ENCODE data around the gene HES7. TPM values are rescaled to one million over a fixed set of nuclear protein-coding genes. Genes with fewer than 3 reads are reported as not detected.
"Not testable (repeated sequence)": the region's sequence is repeated elsewhere in the genome, so short reads cannot be mapped to it uniquely, and the experiment has no call there.

HES7 gene
- total RNA-seq, 2 donors from 2014 or later: 0.34 TPM; not detected in 1

DNA sequence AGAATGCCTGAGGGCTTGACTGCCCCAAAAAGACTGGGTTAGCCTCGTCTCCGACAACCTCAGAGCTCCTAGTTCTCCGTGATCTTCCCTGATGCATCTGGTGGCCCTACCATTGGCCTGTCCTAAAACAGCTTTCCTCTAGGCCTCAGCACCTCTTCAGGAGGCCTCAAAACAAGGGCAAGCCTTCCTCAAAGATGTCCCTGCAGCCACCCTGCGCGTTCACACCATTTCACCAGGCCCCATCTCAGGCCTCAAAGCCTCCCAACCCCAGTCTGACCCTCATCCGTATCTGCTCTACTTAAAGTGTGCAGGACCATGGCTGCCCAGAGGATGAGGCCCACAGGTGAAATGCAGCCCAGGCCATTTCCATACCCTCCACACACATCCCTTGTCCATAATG is 13.0 kb downstream of the HES7 start:
- WGBS: 97% methylated on average over 6 of the region's 6 CpGs
- Histone ChIP-seq H3K4me3 (no peak overlapping the region), H3K27me3 (replicated peaks; ENCODE audit: insufficient read depth) (no peaks in the 10 kb centered on the region), H3K4me1 (replicated peaks) (no peaks in the 10 kb centered on the region), H3K36me3 (no peaks in the 10 kb centered on the region), H3K27ac (no peak overlapping the region), H3K9me3 (no peaks in the 10 kb centered on the region)
- DNase-seq (ENCODE audit: low spot score): no peak
- intact Hi-C loops (cut with DNase I): no loop called here
- TF ChIP-seq POLR2AphosphoS5 (IDR thresholded peaks at IDR 0.05) (no peak), POLR2A (IDR thresholded peaks at IDR 0.05) (no peak)
- TF ChIP-seq, protein P1, sequence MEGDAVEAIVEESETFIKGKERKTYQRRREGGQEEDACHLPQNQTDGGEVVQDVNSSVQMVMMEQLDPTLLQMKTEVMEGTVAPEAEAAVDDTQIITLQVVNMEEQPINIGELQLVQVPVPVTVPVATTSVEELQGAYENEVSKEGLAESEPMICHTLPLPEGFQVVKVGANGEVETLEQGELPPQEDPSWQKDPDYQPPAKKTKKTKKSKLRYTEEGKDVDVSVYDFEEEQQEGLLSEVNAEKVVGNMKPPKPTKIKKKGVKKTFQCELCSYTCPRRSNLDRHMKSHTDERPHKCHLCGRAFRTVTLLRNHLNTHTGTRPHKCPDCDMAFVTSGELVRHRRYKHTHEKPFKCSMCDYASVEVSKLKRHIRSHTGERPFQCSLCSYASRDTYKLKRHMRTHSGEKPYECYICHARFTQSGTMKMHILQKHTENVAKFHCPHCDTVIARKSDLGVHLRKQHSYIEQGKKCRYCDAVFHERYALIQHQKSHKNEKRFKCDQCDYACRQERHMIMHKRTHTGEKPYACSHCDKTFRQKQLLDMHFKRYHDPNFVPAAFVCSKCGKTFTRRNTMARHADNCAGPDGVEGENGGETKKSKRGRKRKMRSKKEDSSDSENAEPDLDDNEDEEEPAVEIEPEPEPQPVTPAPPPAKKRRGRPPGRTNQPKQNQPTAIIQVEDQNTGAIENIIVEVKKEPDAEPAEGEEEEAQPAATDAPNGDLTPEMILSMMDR (IDR thresholded peaks at IDR 0.05): no peak

DNA sequence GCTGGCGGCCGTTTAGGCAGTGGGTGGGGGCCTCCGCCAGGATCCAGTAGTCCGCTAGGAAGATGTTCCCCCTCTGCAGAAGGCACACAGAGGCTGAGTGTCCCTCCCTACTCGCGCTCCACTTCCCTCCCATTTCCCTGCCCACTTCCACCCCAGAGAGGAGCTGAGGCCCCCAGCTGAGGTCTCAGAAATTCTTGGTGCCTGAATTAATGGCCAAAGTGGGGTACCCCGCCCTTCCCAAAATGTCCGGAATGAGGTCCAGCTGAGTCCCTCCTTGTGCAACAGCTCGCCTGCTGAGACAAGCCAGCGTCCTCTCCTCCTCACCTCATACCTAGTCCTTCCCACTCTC is 13.5 kb downstream of the HES7 start:
- intact Hi-C loops (cut with DNase I): no loop called here
- no peaks in the 10 kb centered on the region for H3K27me3 ChIP-seq (replicated peaks; ENCODE audit: insufficient read depth)
- 25% methylated on average over 10 of the region's 10 CpGs for WGBS
- no peaks in the 10 kb centered on the region for H3K9me3 ChIP-seq
- H3K36me3 ChIP-seq: no peaks in the 10 kb centered on the region
- TF ChIP-seq, protein P1 (IDR thresholded peaks at IDR 0.05): no peak
- TF ChIP-seq POLR2A (IDR thresholded peaks at IDR 0.05) (no peak), POLR2AphosphoS5 (IDR thresholded peaks at IDR 0.05) (no peak)
- DNase-seq (ENCODE audit: low spot score): no peak
- no peak overlapping the region for H3K27ac ChIP-seq
- peak overlapping the region in 1 of 2 donors; percentile 24 for H3K4me3 ChIP-seq
- no peaks in the 10 kb centered on the region for H3K4me1 ChIP-seq (replicated peaks)

DNA sequence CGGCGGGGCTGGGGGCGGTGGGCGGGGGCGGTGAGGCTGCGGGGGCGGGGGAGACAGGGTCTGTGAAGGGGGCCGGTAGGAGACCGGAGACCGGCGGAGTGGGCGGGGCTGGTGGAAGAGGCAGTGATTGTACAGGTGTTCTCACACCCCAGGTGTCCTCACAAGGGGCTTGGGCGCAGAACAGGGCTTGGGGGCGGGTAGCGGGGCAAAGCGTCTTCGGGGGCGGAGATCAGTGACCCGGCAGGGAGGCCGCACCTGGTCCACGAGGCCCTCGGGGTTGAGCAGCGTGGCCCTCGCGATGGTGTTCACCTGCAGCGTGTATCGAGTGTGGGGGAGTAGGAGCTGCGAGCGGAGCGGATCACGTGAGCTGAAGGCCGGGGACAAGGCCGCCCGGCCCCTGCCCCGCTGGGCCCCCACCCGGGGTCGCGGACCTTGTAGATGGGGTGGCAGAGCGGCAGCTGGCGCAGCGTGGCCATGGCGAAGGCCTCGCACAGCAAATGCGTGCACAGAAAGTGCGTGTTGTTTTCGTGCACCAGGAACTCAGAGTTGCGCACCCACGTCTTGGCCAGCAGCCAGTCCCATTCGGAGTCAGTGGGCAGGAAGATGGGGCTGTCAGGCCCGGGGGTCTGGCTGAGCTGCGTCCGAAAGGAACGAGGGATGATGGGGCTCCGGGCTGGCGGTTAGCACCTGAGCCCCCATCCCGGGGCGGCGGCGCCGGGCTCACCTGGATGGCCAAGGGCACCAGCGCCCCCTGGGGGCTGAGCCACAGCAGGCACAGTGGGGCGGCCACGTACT is 14.0 kb downstream of the HES7 start:
- peak overlapping the region; percentile 24 to 36 for H3K4me3 ChIP-seq
- intact Hi-C loops (cut with DNase I): no loop called here
- no peak overlapping the region for H3K27ac ChIP-seq
- no peaks in the 10 kb centered on the region for H3K4me1 ChIP-seq (replicated peaks)
- TF ChIP-seq, protein P1 (IDR thresholded peaks at IDR 0.05): peak; percentile 71 to 94 (median 80)
- peak; percentile 30 for TF ChIP-seq POLR2AphosphoS5 (IDR thresholded peaks at IDR 0.05)
- TF ChIP-seq POLR2A (IDR thresholded peaks at IDR 0.05): no peak
- no peaks in the 10 kb centered on the region for H3K27me3 ChIP-seq (replicated peaks; ENCODE audit: insufficient read depth)
- DNase-seq (ENCODE audit: low spot score): peak; percentile 65
- WGBS: 11% methylated on average over 48 of the region's 63 CpGs
- H3K9me3 ChIP-seq: no peaks in the 10 kb centered on the region
- H3K36me3 ChIP-seq: no peaks in the 10 kb centered on the region

DNA sequence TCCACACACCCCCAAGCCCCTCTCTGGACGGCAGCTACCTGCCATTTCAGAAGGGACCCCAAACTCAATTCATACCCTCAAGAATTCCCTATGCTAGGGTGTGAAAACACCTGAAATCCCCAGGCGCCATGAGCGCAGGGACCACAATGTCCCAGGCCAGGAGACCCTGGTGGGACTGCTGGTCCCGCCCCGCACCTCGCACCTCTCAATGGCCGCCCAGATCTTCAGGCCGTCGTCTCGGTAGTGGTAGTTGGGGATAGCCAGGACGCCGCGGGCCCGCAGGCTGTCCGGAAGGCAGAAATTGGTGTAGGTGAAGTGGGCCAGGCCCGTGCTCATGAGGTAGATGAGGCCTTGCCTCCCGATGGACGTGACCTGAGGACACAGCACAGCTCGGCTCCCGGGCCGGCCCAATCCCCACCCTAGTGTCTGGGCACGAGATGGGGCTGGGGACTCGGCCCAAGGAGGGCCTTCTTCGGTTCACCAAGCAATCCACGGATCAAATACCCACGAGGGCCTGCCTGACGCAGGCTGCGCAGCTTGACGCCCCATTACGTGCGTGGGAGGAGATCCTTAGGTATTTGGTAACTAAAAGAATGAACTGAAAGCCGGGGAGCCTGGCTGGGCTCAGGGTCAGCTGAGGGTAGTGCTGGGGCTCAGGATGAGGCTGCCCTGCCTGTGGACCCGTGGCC is 14.8 kb downstream of the HES7 start:
- DNase-seq (ENCODE audit: low spot score): no peak
- H3K27me3 ChIP-seq (replicated peaks; ENCODE audit: insufficient read depth): no peaks in the 10 kb centered on the region
- intact Hi-C loops (cut with DNase I): no loop called here
- H3K4me1 ChIP-seq (replicated peaks): no peaks in the 10 kb centered on the region
- no peaks in the 10 kb centered on the region for H3K36me3 ChIP-seq
- H3K27ac ChIP-seq: no peak overlapping the region
- no peak overlapping the region for H3K4me3 ChIP-seq
- TF ChIP-seq POLR2AphosphoS5 (IDR thresholded peaks at IDR 0.05) (no peak), POLR2A (IDR thresholded peaks at IDR 0.05) (no peak)
- TF ChIP-seq, protein P1 (IDR thresholded peaks at IDR 0.05): no peak
- 97% methylated on average over 19 of the region's 33 CpGs for WGBS
- H3K9me3 ChIP-seq: no peaks in the 10 kb centered on the region

DNA sequence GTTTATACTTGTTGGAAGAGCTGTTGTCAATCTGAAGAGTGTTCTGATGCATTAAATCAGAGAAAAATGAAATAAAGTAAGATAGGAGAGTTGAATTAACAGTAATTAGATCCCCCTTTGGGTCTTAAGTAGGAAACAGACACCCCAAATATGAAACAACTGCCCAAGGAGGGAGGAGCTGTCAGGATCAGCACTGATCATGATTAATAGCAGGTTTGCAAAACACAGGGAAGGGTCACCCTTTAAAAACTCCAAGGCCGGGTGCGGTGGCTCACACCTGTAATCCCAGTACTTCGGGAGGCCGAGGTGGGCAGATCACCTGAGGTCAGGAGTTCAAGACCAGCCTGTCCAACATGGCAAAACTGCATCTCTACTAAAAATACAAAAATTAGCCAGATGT is 16.9 kb downstream of the HES7 start:
- DNase-seq (ENCODE audit: low spot score); intact Hi-C loops (cut with DNase I); H3K9me3 ChIP-seq; H3K4me3 ChIP-seq; H3K27ac ChIP-seq; H3K36me3 ChIP-seq; H3K4me1 ChIP-seq (replicated peaks); H3K27me3 ChIP-seq (replicated peaks; ENCODE audit: insufficient read depth): not testable (repeated sequence)
- WGBS: 81% methylated on average over 4 of the region's 4 CpGs
